KMS-11 (cell line): Measurements from ENCODE around the gene FNDC3B.

ENCODE experiments used
- H2AFZ ChIP-seq: fragments of 200-600 bp; sonication (generic); 2 replicates; pipeline ENCODE4 v1.6.1; 2016; ENCODE audit warnings: antibody characterized with exemption, mixed run types, low read depth
- H3K27ac ChIP-seq: fragments of 200-600 bp; sonication (generic); 2 replicates; pipeline ENCODE4 v1.6.1; 2016; ENCODE audit warnings: mild to moderate bottlenecking, mixed run types
- H3K27me3 ChIP-seq: fragments of 200-600 bp; sonication (generic); 2 replicates; pipeline ENCODE4 v1.6.1; 2017; ENCODE audit warnings: mild to moderate bottlenecking, low read depth, mixed run types, moderate library complexity; ENCODE audit not compliant: insufficient read depth
- H3K36me3 ChIP-seq: fragments of 200-600 bp; sonication (generic); 2 replicates; pipeline ENCODE4 v1.6.1; 2017; ENCODE audit warnings: mild to moderate bottlenecking, mixed run types; ENCODE audit not compliant: insufficient read depth
- H3K4me1 ChIP-seq: fragments of 200-600 bp; sonication (generic); 2 replicates; pipeline ENCODE4 v1.6.1; 2016; ENCODE audit warnings: mild to moderate bottlenecking, low read depth, mixed run types; ENCODE audit not compliant: poor library complexity, severe bottlenecking
- H3K4me2 ChIP-seq: fragments of 200-600 bp; sonication (generic); 2 replicates; pipeline ENCODE4 v1.7.0; 2016; ENCODE audit warnings: mild to moderate bottlenecking, mixed run types
- H3K4me3 ChIP-seq: fragments of 200-600 bp; sonication (generic); IDR thresholded peaks from 2 replicates; pipeline ENCODE4 v1.6.1; 2017; ENCODE audit warnings: low read depth, low read length, mixed read lengths; ENCODE audit not compliant: insufficient read depth
- H3K79me2 ChIP-seq: fragments of 200-600 bp; sonication (generic); 2 replicates; pipeline ENCODE4 v1.6.1; 2016; ENCODE audit warnings: low read depth, mixed run types; ENCODE audit not compliant: insufficient read depth
- H3K9ac ChIP-seq: fragments of 200-600 bp; sonication (generic); 2 replicates; pipeline ENCODE4 v1.6.1; 2016; ENCODE audit warnings: mild to moderate bottlenecking, mixed run types
- H4K20me1 ChIP-seq: fragments of 200-600 bp; sonication (generic); 2 replicates; pipeline ENCODE4 v1.6.1; 2016; ENCODE audit warnings: mild to moderate bottlenecking, mixed run types; ENCODE audit not compliant: insufficient read depth
- TF ChIP-seq, protein P1 (sequence below): fragments of 200-600 bp; sonication (generic); conservative IDR thresholded peaks from 2 replicates; pipeline ENCODE4 v1.6.1; 2017; ENCODE audit warnings: low read depth, mild to moderate bottlenecking, antibody characterized with exemption, low read length, moderate library complexity, mixed read lengths

FNDC3B gene

DNA sequence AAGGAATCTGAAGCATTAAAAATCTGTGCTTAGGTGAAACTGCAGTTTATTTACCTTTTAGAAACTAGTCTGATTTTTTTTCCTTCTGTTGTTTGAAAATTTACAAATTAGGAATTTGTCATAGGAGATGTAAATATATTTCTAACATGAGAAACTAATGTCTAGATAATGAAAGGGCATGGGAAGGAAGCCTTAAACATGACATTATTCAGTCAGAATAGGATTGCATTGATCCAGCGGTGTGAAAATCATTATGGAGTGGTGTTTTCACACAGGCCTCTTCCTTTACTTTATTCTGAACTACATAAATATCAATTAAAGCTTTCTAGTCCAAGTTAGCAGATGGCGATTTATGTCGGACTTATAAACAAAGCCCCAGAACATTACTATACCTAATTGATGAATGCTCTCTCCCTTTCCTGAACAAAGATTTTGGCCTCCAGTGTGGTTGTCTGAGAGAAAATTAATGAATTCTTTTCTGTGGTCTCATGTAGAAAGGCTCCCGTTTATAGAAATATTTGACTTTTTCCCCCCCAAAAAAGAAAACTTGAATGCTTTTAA, 37.9 kb downstream of the FNDC3B start:
- Histone ChIP-seq H3K4me3 (no peak overlapping the region), H3K79me2 (peaks cover 99% of the 10 kb centered on the region)

DNA sequence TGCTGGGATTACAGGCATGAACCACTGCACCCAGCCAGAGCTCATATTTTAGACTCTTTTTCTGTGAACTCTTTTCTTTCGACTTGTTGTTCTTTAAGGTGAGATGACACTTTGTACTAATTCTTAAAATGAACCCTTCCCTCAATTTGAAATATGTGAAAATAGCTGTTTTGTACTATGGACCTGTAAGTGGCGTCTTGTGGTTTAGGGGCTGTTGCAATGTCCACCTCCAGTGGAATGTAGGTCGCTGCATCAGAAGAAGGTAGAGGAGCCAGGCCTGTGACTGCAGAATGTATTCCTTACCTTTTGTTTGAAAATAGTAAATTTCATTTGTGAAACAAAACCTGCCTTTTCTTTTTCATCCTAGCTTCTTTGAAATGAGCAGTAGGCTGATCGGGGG, 38.9 kb downstream of the FNDC3B start:
- TF ChIP-seq, protein P1, sequence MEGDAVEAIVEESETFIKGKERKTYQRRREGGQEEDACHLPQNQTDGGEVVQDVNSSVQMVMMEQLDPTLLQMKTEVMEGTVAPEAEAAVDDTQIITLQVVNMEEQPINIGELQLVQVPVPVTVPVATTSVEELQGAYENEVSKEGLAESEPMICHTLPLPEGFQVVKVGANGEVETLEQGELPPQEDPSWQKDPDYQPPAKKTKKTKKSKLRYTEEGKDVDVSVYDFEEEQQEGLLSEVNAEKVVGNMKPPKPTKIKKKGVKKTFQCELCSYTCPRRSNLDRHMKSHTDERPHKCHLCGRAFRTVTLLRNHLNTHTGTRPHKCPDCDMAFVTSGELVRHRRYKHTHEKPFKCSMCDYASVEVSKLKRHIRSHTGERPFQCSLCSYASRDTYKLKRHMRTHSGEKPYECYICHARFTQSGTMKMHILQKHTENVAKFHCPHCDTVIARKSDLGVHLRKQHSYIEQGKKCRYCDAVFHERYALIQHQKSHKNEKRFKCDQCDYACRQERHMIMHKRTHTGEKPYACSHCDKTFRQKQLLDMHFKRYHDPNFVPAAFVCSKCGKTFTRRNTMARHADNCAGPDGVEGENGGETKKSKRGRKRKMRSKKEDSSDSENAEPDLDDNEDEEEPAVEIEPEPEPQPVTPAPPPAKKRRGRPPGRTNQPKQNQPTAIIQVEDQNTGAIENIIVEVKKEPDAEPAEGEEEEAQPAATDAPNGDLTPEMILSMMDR = no peak
- Histone ChIP-seq H2AFZ (no peak overlapping the region), H3K4me2 (no peak overlapping the region), H4K20me1 (peaks cover 10% of the 10 kb centered on the region), H3K4me3 (no peak overlapping the region), H3K27ac (no peak overlapping the region), H3K4me1 (peaks cover 76% of the 10 kb centered on the region), H3K27me3 (no peaks in the 10 kb centered on the region), H3K36me3 (no peaks in the 10 kb centered on the region; the same call in 1 of the 2 replicates), H3K79me2 (peaks cover 99% of the 10 kb centered on the region), H3K9ac (no peak overlapping the region)

More for the DNA sequence above, 37.9 kb downstream of the FNDC3B start:
- Histone ChIP-seq H3K4me1 (peaks cover 74% of the 10 kb centered on the region), H3K27me3 (no peaks in the 10 kb centered on the region), H3K27ac (no peak overlapping the region), H3K36me3 (no peaks in the 10 kb centered on the region; the same call in 1 of the 2 replicates), H3K9ac (no peak overlapping the region), H3K4me2 (no peak overlapping the region), H4K20me1 (peaks cover 10% of the 10 kb centered on the region), H2AFZ (no peak overlapping the region)
- TF ChIP-seq, protein P1 = no peak

DNA sequence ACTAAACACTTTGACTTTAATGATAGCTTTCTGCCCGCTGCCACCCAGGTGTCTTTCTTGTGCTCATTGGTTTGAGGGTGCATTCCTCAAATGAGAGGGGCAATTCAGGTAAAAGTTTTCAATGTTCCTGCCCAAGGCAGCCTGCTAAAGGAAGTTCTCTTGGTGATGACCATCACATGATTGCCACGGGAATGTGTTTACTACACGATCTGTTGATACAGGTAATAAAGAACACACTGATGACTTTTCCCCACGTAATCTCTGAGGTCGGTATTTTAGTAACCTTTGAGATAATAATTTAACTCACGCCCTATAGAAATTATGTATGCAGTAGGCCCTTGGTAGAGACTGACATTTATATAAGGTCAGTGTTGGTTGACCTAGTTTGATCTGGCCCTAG, 39.3 kb downstream of the FNDC3B start:
- H3K36me3 ChIP-seq = no peaks in the 10 kb centered on the region; the same call in 1 of the 2 replicates
- H3K4me2 ChIP-seq = no peak overlapping the region
- peaks cover 76% of the 10 kb centered on the region for H3K4me1 ChIP-seq
- no peak overlapping the region for H3K9ac ChIP-seq
- no peak overlapping the region for H2AFZ ChIP-seq
- TF ChIP-seq, protein P1 = no peak
- peaks cover 10% of the 10 kb centered on the region for H4K20me1 ChIP-seq
- H3K4me3 ChIP-seq = no peak overlapping the region
- no peak overlapping the region for H3K27ac ChIP-seq
- no peaks in the 10 kb centered on the region for H3K27me3 ChIP-seq
- H3K79me2 ChIP-seq = peaks cover 99% of the 10 kb centered on the region

DNA sequence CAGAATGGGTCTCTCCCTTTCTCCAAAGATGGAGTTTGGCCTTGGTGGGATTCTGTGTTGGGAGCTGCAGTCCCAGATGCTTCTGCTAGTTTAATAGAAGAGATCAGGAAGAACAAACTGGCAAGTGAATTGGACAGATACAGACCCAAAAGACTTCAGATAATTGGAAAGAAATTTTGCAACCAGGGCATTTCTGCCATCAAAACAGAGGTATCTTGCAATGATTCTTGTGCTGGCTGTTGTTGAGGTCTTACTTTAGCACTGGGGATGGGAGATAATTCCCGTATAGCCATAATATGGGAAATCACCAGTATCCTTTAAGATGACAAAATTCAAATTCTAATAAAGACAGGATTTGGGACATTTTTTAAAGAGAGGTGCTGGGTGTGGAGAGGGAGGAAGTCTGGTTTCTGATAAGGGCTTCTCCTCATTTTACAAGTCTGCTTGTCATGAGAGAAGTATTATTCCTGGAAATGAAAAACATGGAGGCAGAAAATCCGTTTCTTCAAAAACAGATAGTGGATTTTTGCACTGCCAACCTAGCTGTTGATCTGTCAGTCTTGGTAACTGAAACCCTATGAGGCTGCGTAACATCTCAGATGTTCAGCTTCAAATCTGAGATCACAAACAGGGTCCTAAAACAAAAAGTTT, 40.1 kb downstream of the FNDC3B start:
- Histone ChIP-seq H3K4me1 (peaks cover 78% of the 10 kb centered on the region), H4K20me1 (peaks cover 6% of the 10 kb centered on the region), H3K27me3 (no peaks in the 10 kb centered on the region), H3K4me3 (no peak overlapping the region), H3K4me2 (no peak overlapping the region), H2AFZ (no peak overlapping the region), H3K27ac (no peak overlapping the region), H3K36me3 (no peaks in the 10 kb centered on the region; the same call in 1 of the 2 replicates), H3K9ac (no peak overlapping the region), H3K79me2 (peaks cover 97% of the 10 kb centered on the region)
- TF ChIP-seq, protein P1 = no peak
